ENCODE results near the gene UBC. TPM values are rescaled to one million over a fixed set of nuclear protein-coding genes. Genes with fewer than 3 reads are reported as not detected.

The UBC gene
- total RNA-seq, 1 donor from 2014 or later, result 1,235 TPM

DNA sequence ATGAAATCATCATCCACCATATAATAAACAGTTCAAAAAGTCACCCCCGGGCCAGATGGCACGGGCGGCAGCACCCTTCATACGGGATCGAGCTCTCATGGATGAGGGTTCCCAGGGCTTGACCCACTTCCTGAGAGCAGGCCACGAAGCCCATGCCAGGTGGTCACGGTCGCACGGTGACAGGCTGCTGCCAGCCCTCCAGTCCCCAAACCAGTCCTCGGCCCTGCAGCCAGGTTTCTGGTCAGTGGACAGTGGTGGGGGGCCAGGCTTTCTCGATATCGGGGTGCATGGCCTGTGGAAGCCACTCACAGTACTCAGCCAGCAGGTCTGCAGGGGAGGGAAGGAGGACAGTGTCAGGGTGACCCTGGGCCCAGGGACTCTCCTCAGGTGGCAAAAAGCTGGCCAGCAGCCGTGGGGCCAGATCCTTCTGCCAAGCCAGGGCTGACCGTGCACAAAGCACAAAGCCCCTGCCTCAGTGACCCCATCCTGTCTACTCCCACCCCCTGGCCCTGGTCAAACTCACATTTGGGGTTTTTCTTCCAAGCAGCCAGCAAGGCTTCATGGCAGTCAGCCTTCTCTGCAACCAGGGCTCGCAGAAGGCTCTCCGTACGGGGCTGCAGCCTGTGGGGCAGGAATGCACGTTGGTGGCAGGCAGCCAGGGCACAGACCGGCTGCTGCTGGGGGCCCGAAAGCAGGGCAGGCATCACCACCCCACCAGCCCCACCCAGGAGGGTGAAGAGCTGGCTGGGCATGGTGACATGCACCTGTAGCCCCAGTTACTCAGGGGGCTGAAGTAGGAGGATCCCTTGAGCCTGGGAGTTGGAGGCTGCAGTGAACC lies 33.3 kb upstream of the UBC start:
- H3K9me3 Mint-ChIP-seq (ENCODE audit: low read depth), result no peaks in the 10 kb centered on the region
- no peak for DNase-seq (ENCODE audit: low spot score)
- H3K27me3 Mint-ChIP-seq (ENCODE audit: low read depth), result no peaks in the 10 kb centered on the region
- H3K4me1 Mint-ChIP-seq (ENCODE audit: low read depth), result no peaks in the 10 kb centered on the region
- TF ChIP-seq, protein P1, sequence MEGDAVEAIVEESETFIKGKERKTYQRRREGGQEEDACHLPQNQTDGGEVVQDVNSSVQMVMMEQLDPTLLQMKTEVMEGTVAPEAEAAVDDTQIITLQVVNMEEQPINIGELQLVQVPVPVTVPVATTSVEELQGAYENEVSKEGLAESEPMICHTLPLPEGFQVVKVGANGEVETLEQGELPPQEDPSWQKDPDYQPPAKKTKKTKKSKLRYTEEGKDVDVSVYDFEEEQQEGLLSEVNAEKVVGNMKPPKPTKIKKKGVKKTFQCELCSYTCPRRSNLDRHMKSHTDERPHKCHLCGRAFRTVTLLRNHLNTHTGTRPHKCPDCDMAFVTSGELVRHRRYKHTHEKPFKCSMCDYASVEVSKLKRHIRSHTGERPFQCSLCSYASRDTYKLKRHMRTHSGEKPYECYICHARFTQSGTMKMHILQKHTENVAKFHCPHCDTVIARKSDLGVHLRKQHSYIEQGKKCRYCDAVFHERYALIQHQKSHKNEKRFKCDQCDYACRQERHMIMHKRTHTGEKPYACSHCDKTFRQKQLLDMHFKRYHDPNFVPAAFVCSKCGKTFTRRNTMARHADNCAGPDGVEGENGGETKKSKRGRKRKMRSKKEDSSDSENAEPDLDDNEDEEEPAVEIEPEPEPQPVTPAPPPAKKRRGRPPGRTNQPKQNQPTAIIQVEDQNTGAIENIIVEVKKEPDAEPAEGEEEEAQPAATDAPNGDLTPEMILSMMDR (IDR thresholded peaks at IDR 0.05), result no peak
- H3K27ac Mint-ChIP-seq (ENCODE audit: unreplicated experiment), result no peak overlapping the region
- no peak overlapping the region for H3K4me3 Mint-ChIP-seq (ENCODE audit: unreplicated experiment)
- H3K36me3 Mint-ChIP-seq (ENCODE audit: low read depth), result peaks cover 13% of the 10 kb centered on the region

DNA sequence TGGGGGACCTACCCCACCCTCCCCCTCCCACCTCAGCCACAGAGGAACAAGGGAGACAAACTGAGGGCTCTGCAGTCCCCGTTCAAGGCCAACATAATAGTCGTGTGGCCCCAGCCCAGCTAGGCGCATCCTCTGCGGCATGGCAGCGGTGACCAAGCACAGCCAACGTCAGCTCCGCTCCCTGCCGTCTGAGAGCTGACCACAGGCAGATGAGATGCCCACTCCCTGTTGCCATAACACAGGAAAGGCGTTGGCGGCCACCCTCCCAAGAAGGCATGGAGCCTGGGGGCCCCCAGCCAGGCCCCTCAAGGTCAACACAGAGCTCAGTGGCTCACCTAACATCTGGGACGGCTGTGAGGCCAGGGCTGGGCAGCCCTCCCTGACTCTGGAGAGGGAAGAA lies 32.6 kb upstream of the UBC start:
- no peak for DNase-seq (ENCODE audit: low spot score)
- Mint-ChIP-seq H3K27me3 (ENCODE audit: low read depth) (no peaks in the 10 kb centered on the region), H3K36me3 (ENCODE audit: low read depth) (peaks cover 13% of the 10 kb centered on the region), H3K4me1 (ENCODE audit: low read depth) (no peaks in the 10 kb centered on the region), H3K9me3 (ENCODE audit: low read depth) (no peaks in the 10 kb centered on the region), H3K4me3 (ENCODE audit: unreplicated experiment) (no peak overlapping the region), H3K27ac (ENCODE audit: unreplicated experiment) (no peak overlapping the region)
- TF ChIP-seq, protein P1 (IDR thresholded peaks at IDR 0.05), result no peak

DNA sequence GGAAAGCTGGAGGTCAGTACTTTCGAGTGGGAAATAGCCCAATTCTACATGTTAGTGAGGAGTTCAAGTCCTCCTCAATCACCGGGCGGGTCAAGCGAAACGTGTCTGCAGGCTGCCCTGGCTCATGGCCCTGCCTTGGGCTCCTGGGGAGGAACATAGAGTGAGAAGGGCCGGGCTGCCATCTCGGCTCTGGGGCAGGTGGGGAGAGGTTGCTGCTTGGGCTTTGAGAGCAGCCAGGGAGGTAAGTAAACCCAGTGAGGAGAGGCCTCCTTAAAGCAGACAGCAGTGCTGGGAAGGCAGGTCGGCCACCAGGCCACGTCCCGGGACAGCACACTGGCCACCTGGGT lies 32.0 kb upstream of the UBC start:
- H3K4me3 Mint-ChIP-seq (ENCODE audit: unreplicated experiment), result no peak overlapping the region
- H3K36me3 Mint-ChIP-seq (ENCODE audit: low read depth), result peaks cover 13% of the 10 kb centered on the region
- no peaks in the 10 kb centered on the region for H3K4me1 Mint-ChIP-seq (ENCODE audit: low read depth)
- H3K9me3 Mint-ChIP-seq (ENCODE audit: low read depth), result no peaks in the 10 kb centered on the region
- H3K27ac Mint-ChIP-seq (ENCODE audit: unreplicated experiment), result no peak overlapping the region
- no peaks in the 10 kb centered on the region for H3K27me3 Mint-ChIP-seq (ENCODE audit: low read depth)
- DNase-seq (ENCODE audit: low spot score), result no peak
- TF ChIP-seq, protein P1 (IDR thresholded peaks at IDR 0.05), result no peak

DNA sequence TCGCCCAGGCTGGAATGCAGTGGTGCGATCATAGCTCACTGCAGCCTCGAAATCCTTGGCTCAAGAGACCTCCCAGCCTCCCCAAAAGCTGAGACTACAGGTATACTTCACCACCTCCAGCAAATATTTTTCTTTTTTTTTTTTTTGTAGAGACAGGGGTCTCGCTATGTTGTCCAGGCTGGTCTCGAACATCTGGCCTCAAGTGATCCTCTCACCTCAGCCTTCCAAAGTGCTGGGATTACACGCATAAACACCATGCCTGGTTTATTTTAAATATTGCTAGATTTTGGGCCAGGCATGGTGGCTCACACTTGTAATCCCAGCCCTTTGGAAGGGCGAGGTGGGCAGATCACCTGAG lies 26.7 kb upstream of the UBC start:
- TF ChIP-seq, protein P1 (IDR thresholded peaks at IDR 0.05), result no peak
- Mint-ChIP-seq H3K4me1 (ENCODE audit: low read depth) (no peaks in the 10 kb centered on the region), H3K36me3 (ENCODE audit: low read depth) (peaks cover 2% of the 10 kb centered on the region), H3K27me3 (ENCODE audit: low read depth) (no peaks in the 10 kb centered on the region), H3K4me3 (ENCODE audit: unreplicated experiment) (no peak overlapping the region), H3K9me3 (ENCODE audit: low read depth) (no peaks in the 10 kb centered on the region), H3K27ac (ENCODE audit: unreplicated experiment) (no peak overlapping the region)
- no peak for DNase-seq (ENCODE audit: low spot score)

DNA sequence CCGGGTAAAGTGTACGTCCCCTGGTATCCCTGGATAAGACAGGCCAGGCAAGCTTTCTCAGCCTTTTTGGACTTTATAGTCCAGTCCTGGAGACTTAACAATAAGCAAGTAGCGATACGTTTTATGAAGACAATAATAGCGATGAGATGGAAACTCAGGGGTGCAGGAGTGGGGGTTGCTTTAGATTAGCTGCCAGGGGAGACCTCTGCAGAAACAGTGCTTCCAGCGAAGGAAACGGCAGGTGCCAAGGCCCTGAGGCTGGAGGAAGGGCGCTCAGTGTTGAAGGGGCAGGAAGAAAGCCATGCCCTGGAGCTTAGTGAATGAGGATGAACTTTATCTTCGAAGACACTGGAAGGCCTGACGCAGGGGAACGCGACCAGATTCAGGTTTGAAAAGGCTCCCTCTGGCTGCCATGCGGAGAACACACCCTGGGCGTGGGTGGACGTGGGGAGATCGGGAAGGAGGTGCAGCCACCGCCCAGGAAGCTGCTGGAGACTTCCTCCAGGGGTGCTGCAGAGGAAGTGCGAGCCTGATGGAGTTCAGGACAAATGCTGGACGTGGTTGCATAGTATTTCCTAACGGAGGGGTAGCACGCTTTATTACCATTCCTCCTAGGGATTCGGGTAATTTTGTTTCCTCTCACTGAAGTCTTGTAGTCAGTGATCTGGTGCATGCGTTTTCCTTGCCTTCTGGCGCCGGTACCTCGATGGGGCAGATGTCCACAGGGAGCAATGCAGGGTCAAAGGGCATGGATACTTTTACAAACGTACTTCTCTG lies 26.1 kb upstream of the UBC start:
- Mint-ChIP-seq H3K4me3 (ENCODE audit: unreplicated experiment) (no peak overlapping the region), H3K27ac (ENCODE audit: unreplicated experiment) (no peak overlapping the region), H3K27me3 (ENCODE audit: low read depth) (no peaks in the 10 kb centered on the region), H3K4me1 (ENCODE audit: low read depth) (no peaks in the 10 kb centered on the region), H3K9me3 (ENCODE audit: low read depth) (no peaks in the 10 kb centered on the region), H3K36me3 (ENCODE audit: low read depth) (no peaks in the 10 kb centered on the region)
- DNase-seq (ENCODE audit: low spot score), result peak; percentile 84
- TF ChIP-seq, protein P1 (IDR thresholded peaks at IDR 0.05), result peak; percentile 92

Measured in chondrocyte (in vitro differentiated cells).